OCI-LY7 (cell line): ENCODE results near the gene COL25A1.

Experiments used
- EZH2phosphoT487 ChIP-seq: fragments of 200-600 bp; sonication (generic); IDR thresholded peaks from 2 replicates; pipeline ENCODE4 v1.6.1; 2018; ENCODE audit warnings: low read depth, borderline replicate concordance, mild to moderate bottlenecking, mixed run types, antibody characterized with exemption, low read length, moderate library complexity, mixed read lengths
- TF ChIP-seq, protein P1 (sequence below): fragments of 200-600 bp; sonication (generic); conservative IDR thresholded peaks from 2 replicates; pipeline ENCODE4 v1.5.1; 2014; ENCODE audit warnings: mild to moderate bottlenecking, antibody characterized with exemption, low read length, moderate library complexity, mixed read lengths

DNA sequence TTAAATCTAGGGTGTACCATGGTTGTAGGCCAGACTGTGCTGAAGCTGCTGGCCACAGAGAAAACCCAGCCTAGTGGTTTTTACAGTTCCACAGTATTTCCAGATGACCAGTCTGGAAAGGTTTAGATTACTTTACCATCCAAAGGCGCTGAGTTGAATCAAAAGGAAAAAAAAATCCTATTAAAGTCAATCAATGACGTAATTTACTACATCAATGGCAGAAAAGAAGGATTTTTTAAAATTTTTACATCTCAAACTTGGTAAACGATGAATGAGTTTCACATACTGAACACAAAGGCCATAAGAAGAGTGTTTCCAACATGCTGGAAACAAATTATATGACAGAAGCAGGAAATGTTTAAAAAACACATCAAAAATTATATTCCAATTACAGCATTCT is 409.0 kb downstream of the COL25A1 start:
- TF ChIP-seq, protein P1, sequence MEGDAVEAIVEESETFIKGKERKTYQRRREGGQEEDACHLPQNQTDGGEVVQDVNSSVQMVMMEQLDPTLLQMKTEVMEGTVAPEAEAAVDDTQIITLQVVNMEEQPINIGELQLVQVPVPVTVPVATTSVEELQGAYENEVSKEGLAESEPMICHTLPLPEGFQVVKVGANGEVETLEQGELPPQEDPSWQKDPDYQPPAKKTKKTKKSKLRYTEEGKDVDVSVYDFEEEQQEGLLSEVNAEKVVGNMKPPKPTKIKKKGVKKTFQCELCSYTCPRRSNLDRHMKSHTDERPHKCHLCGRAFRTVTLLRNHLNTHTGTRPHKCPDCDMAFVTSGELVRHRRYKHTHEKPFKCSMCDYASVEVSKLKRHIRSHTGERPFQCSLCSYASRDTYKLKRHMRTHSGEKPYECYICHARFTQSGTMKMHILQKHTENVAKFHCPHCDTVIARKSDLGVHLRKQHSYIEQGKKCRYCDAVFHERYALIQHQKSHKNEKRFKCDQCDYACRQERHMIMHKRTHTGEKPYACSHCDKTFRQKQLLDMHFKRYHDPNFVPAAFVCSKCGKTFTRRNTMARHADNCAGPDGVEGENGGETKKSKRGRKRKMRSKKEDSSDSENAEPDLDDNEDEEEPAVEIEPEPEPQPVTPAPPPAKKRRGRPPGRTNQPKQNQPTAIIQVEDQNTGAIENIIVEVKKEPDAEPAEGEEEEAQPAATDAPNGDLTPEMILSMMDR, result no peak
- no peak for TF ChIP-seq EZH2phosphoT487
